ENCODE results near the gene PHF12.
"Not testable (repeated sequence)": the region's sequence is repeated elsewhere in the genome, so short reads cannot be mapped to it uniquely, and the experiment has no call there.

PHF12 gene

DNA sequence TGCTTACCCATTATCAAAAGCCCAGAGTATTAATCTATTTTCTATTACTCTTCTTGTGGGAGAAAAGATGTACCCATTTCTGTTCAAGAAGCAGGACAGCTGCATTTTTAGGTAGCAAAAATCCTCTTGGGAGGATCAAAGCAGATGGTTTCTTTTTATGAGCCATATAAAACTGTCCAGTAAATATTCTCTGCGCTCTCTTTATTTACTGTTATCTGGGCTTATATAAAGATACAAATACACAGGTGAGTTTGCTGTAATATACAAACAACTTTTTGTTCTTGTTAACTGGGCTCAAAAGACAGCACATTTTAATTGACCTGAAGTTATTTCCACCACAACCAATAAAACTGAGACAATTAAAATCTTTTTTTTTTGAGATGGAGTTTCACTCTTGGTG, 10.1 kb downstream of the PHF12 start:
- no peak overlapping the region for H3K4me3 ChIP-seq (ENCODE audit: low read length)
- TF ChIP-seq, protein P1, sequence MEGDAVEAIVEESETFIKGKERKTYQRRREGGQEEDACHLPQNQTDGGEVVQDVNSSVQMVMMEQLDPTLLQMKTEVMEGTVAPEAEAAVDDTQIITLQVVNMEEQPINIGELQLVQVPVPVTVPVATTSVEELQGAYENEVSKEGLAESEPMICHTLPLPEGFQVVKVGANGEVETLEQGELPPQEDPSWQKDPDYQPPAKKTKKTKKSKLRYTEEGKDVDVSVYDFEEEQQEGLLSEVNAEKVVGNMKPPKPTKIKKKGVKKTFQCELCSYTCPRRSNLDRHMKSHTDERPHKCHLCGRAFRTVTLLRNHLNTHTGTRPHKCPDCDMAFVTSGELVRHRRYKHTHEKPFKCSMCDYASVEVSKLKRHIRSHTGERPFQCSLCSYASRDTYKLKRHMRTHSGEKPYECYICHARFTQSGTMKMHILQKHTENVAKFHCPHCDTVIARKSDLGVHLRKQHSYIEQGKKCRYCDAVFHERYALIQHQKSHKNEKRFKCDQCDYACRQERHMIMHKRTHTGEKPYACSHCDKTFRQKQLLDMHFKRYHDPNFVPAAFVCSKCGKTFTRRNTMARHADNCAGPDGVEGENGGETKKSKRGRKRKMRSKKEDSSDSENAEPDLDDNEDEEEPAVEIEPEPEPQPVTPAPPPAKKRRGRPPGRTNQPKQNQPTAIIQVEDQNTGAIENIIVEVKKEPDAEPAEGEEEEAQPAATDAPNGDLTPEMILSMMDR (conservative IDR thresholded peaks at IDR 0.05; ENCODE audit: low read depth, low read length): no peak
- no peak for DNase-seq (ENCODE audit: low read depth)

DNA sequence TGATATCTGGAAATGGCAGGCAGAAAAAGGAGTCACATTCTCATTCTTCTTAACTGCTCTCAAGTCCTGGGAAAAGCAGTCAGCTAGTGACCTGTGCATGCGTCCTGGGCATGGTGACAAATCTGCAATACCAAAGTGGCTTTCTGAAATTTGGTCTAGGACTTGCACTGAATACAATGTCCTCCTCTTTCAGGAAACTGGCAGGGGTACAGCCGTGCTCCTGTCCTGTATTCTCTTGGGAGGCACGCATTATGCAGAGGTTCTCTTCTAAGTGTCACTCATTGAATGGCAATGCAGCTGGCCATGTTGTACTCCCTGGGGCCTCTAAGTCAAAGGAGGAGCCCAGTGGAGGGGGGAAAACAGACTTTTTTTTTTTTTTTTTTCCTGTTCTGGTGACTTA, 10.6 kb downstream of the PHF12 start:
- no peak overlapping the region for H3K4me3 ChIP-seq (ENCODE audit: low read length)
- DNase-seq (ENCODE audit: low read depth): no peak
- TF ChIP-seq, protein P1 (conservative IDR thresholded peaks at IDR 0.05; ENCODE audit: low read depth, low read length): no peak

DNA sequence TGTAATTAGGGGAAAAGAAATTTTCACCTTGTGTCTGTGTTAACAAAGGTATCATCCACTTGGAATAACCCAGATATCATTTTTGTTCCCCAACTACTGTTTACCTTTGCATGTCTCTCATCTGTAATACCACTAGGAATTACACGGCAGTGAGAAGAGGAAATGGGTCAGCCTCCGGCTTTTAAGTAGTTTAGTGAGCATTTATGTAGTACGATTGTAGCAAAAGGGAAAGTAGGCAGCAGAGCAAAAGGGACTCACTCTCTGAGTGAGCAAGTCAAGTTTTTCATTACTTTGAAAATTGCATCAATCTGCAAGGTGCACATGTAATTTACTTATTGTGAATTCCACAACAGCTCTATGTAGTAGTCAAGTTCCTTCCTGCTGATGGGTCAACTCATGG, 11.2 kb downstream of the PHF12 start:
- no peak for DNase-seq (ENCODE audit: low read depth)
- TF ChIP-seq, protein P1 (conservative IDR thresholded peaks at IDR 0.05; ENCODE audit: low read depth, low read length): no peak
- no peak overlapping the region for H3K4me3 ChIP-seq (ENCODE audit: low read length)

DNA sequence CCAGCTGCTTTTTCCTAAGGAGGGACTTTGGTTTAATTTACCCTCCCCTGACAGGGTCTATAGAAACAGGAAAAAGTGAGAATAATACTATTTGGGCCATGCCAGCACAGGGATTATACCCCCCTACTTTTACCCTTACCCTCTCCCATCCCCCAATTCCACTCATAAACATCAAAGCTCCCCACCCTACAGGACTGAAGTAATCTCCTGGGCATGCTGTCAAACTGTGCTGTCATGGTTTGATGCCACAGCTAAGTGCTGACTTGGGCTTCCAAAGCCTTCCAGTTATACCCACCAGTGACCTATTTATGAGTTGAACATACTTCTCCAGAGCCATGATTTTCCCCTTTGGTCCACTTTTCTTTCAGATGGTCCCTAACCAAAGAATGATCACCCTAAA, 12.8 kb downstream of the PHF12 start:
- TF ChIP-seq, protein P1 (conservative IDR thresholded peaks at IDR 0.05; ENCODE audit: low read depth, low read length): no peak
- H3K4me3 ChIP-seq (ENCODE audit: low read length): no peak overlapping the region
- no peak for DNase-seq (ENCODE audit: low read depth)

DNA sequence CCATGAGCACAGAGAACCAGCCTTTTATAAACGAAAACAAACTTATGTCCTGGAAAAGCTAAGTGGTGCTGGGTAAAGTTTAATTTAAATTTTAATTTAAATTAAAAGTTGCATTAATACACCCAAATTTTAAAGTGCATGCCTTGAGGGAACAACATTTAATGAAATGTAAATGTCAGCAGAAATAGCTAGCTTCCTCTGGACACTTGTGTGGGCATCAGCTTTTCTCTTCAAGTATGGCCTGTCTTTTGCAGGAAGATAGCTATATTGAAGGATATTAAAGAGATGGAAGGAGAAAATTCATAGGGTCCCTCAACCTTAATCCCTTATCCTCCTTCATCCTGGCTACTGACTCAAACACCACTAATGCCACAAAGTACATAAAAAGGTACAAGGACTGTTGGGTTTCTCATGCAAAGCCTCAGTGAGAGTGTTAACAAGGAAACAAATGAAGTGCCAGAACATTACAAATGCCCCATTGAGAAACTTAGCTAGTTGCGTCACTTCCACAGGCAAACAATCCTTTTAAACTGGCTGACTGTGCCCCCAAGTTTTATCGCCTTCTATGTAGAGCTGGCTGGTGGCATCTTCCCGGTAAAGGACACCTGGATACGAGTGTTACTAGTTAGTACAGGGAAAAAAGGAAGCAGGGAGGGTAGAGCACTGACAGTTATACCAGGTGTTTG, 14.1 kb downstream of the PHF12 start:
- no peak for DNase-seq (ENCODE audit: low read depth)
- H3K4me3 ChIP-seq (ENCODE audit: low read length): no peak overlapping the region
- TF ChIP-seq, protein P1 (conservative IDR thresholded peaks at IDR 0.05; ENCODE audit: low read depth, low read length): no peak

DNA sequence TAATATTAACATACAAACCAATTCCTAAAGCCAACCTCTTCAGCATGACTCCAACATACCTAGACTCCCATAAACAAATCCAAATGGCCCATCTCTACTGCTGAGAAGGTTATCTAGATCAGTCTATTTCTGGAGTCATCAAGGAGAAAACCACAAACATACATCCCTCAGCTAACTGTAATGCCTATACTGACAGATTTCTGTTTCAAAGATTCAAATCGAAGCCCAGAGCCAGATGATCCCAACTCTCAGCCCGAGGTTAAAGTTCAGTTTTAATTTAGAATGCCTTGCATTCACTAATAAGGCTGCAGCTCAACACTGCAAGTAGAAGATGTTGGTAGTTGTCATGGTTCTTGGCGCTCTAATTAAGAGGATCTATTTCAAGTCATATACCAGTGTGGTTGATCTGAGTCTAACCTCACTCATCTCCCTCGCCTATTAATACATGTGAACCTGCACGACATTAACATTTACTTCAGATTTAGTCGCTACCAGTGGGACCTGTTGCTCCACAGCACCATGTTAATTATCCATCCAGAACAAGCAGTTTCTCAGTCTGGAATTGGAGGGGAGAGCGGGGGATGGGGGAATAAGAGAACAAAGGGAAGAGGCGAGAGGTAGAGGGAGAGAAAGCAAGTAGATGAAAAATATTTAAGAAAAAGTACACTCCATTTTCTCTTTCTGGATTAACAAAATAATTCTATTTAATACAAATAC, 15.4 kb downstream of the PHF12 start:
- TF ChIP-seq, protein P1 (conservative IDR thresholded peaks at IDR 0.05; ENCODE audit: low read depth, low read length): no peak
- no peak for DNase-seq (ENCODE audit: low read depth)
- no peak overlapping the region for H3K4me3 ChIP-seq (ENCODE audit: low read length)

DNA sequence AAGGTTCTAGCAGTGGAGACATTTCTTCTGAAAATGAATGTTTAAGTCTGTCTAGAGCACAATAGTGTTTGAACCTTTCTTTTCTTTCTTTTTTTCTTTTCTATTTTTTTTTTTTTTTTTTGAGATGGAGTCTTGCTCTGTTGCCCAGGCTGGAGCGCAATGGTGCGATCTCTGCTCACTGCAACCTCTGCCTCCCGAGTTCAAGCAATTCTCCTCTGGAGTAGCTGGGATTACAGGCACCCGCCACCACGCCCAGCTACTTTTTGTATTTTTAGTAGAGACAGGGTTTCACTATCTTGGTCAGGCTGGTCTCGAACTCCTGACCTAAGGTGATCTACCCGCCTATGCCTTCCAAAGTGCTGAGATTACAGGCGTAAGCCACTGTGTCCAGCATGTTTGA, 16.8 kb downstream of the PHF12 start:
- H3K4me3 ChIP-seq (ENCODE audit: low read length); DNase-seq (ENCODE audit: low read depth): not testable (repeated sequence)
